GM10847 (cell line): ENCODE measurements around the gene PLPPR1.

Source experiments
- POLR2A ChIP-seq: IDR thresholded peaks from 2 replicates; pipeline ENCODE4 v1.6.1; 2011; ENCODE audit not compliant: insufficient read length; ENCODE audit errors: extremely low read depth

Gene PLPPR1

GRCh38 chr9:101360647-101361046 lies 332.1 kb downstream of the PLPPR1 start:
- no peak for TF ChIP-seq POLR2A

GRCh38 chr9:101362450-101362849 lies 333.9 kb downstream of the PLPPR1 start:
- TF ChIP-seq POLR2A, result no peak

GRCh38 chr9:101365181-101365580 lies 336.7 kb downstream of the PLPPR1 start:
- no peak for TF ChIP-seq POLR2A

GRCh38 chr9:101366038-101366756 lies 337.7 kb downstream of the PLPPR1 start:
- TF ChIP-seq POLR2A, result no peak

- no peak for TF ChIP-seq POLR2A
Observed at GRCh38 chr9:101367323-101367722, 338.8 kb downstream of the PLPPR1 start.

GRCh38 chr9:101369286-101369685 lies 340.8 kb downstream of the PLPPR1 start:
- no peak for TF ChIP-seq POLR2A

GRCh38 chr9:101369884-101370531 lies 341.5 kb downstream of the PLPPR1 start:
- TF ChIP-seq POLR2A, result no peak

- TF ChIP-seq POLR2A, result no peak
Observed at GRCh38 chr9:101371813-101372212, 343.3 kb downstream of the PLPPR1 start.

- TF ChIP-seq POLR2A, result no peak
Observed at GRCh38 chr9:101372327-101373118, 344.0 kb downstream of the PLPPR1 start.
